ENCODE data around the gene UROC1. TPM values are rescaled to one million over a fixed set of nuclear protein-coding genes. Genes with fewer than 3 reads are reported as not detected.

UROC1 gene
- total RNA-seq, 1 experiment from 2014 or later: not detected

DNA sequence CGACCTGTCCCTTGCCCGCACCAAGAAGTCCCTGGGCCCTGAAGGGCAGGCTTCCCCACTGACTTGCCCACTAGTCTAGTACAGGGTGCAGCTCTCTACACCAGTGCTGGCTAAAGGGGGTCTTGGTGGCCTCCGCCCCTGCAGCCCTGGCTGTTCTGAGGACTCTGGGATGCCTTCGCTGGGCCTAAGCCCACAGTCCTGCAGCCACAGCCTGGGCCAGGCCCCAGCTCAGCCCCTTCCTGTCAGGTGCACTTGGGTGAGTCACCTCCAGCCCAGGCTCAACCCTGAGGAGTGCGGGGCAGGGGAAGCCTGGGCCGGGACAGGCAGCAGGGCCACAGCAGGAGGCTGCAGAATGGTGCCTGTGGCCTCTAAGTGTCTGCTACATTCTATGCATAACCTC is 40.2 kb upstream of the UROC1 start:
- POLR2A ChIA-PET: no interaction called here
- DNase-seq (ENCODE audit: low read depth, low spot score): no peak
- Histone ChIP-seq H3K9me2 (ENCODE audit: insufficient read depth) (no peaks in the 10 kb centered on the region), H3K4me3 (replicated peaks in 1 of 2; ENCODE audit: low read depth in 1 of 2, low read length in 2 of 2) (no peak overlapping the region), H3K27ac (ENCODE audit: low read depth, low read length) (no peak overlapping the region), H3K36me3 (ENCODE audit: control insufficient read depth in 1 of 2, insufficient read depth in 2 of 2, low read length in 2 of 2) (no peaks in the 10 kb centered on the region), H3K27me3 (ENCODE audit: insufficient read depth, low read length) (0 out of 2 replicates have a peak, but pooled peaks cover 6% of the 10 kb centered on the region), H3K4me1 (ENCODE audit: control insufficient read depth in 1 of 2, insufficient read depth in 2 of 2, low read length in 2 of 2) (no peaks in the 10 kb centered on the region), H2AFZ (ENCODE audit: low read depth, low read length, poor library complexity, severe bottlenecking) (no peak overlapping the region), H3K9me3 (ENCODE audit: control insufficient read depth in 1 of 2, insufficient read depth in 1 of 2, low read depth in 1 of 2, low read length in 2 of 2) (no peaks in the 10 kb centered on the region), H3K9ac (ENCODE audit: low read length) (no peak overlapping the region), H3K79me2 (ENCODE audit: insufficient read depth, low read length) (no peaks in the 10 kb centered on the region), H3K4me2 (ENCODE audit: low read length) (no peak overlapping the region), H4K20me1 (ENCODE audit: insufficient read depth) (no peaks in the 10 kb centered on the region)
- RAD21 ChIA-PET (ENCODE audit: low non-redundant PET in 1 of 2, low total read pairs in 2 of 2, uncharacterized antibody in 2 of 2, unreplicated experiment in 2 of 2): no interaction called here
- no TSS peak for BruUV-seq (replicated peaks)
- intact Hi-C loops (cut with micrococcal nuclease): no loop called here
- CTCF ChIA-PET: no interaction called here
- no peak for ATAC-seq
- TF ChIP-seq, protein P1, sequence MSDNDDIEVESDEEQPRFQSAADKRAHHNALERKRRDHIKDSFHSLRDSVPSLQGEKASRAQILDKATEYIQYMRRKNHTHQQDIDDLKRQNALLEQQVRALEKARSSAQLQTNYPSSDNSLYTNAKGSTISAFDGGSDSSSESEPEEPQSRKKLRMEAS (IDR thresholded peaks at IDR 0.05): no peak
- no peak for TF ChIP-seq TCF7L2 (IDR thresholded peaks at IDR 0.05; ENCODE audit: borderline replicate concordance, extremely low read depth, insufficient read depth, insufficient read length)
- TF ChIP-seq CEBPB (IDR thresholded peaks at IDR 0.05; ENCODE audit: low read depth): no peak
- no peak for TF ChIP-seq JUND (IDR thresholded peaks at IDR 0.05)
- TF ChIP-seq POLR2AphosphoS5 (IDR thresholded peaks at IDR 0.05; ENCODE audit: low read depth, low read length): no peak

DNA sequence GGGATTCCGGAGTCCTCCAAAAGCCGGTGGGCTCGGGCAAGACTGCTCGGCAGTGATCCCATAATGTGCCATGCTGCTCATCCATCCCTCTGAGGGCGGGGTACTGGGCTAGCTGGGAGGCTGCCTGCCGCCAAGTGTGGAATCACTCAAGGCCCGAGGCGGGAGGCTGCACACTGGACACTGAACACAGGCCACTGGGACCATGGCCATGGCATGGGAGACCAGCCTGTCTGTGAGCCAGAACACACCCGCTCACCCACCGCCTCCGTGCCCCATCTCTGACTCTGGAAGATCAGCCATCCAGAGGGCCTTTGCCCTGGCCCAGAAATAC is 39.8 kb upstream of the UROC1 start:
- H3K79me2 ChIP-seq (ENCODE audit: insufficient read depth, low read length): no peaks in the 10 kb centered on the region
- ChIA-PET POLR2A (no interaction called here), CTCF (no interaction called here), RAD21 (ENCODE audit: low non-redundant PET in 1 of 2, low total read pairs in 2 of 2, uncharacterized antibody in 2 of 2, unreplicated experiment in 2 of 2) (no interaction called here)
- H3K4me2 ChIP-seq (ENCODE audit: low read length): no peak overlapping the region
- H3K9me2 ChIP-seq (ENCODE audit: insufficient read depth): no peaks in the 10 kb centered on the region
- H3K9ac ChIP-seq (ENCODE audit: low read length): no peak overlapping the region
- ATAC-seq (no peak), DNase-seq (ENCODE audit: low read depth, low spot score) (no peak)
- intact Hi-C loops (cut with micrococcal nuclease): no loop called here
- no peak overlapping the region for H3K27ac ChIP-seq (ENCODE audit: low read depth, low read length)
- TF ChIP-seq ELF1 (IDR thresholded peaks at IDR 0.05; ENCODE audit: borderline replicate concordance, low read depth): no peak
- TF ChIP-seq POLR2AphosphoS5 (IDR thresholded peaks at IDR 0.05; ENCODE audit: low read depth, low read length): no peak
- no peak for TF ChIP-seq JUND (IDR thresholded peaks at IDR 0.05)
- TF ChIP-seq SRF (IDR thresholded peaks at IDR 0.05; ENCODE audit: low read depth): no peak
- TF ChIP-seq SIN3A (IDR thresholded peaks at IDR 0.05; ENCODE audit: low read depth): no peak
- TF ChIP-seq ZFX (IDR thresholded peaks at IDR 0.05): no peak
- no peak for TF ChIP-seq YY1 (IDR thresholded peaks at IDR 0.05; ENCODE audit: extremely low read depth, insufficient replicate concordance, low read depth, low read length)
- TF ChIP-seq FOSL1 (IDR thresholded peaks at IDR 0.05; ENCODE audit: low read depth): no peak
- TF ChIP-seq, protein P2, sequence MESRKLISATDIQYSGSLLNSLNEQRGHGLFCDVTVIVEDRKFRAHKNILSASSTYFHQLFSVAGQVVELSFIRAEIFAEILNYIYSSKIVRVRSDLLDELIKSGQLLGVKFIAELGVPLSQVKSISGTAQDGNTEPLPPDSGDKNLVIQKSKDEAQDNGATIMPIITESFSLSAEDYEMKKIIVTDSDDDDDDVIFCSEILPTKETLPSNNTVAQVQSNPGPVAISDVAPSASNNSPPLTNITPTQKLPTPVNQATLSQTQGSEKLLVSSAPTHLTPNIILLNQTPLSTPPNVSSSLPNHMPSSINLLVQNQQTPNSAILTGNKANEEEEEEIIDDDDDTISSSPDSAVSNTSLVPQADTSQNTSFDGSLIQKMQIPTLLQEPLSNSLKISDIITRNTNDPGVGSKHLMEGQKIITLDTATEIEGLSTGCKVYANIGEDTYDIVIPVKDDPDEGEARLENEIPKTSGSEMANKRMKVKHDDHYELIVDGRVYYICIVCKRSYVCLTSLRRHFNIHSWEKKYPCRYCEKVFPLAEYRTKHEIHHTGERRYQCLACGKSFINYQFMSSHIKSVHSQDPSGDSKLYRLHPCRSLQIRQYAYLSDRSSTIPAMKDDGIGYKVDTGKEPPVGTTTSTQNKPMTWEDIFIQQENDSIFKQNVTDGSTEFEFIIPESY (IDR thresholded peaks at IDR 0.05; ENCODE audit: extremely low read depth, insufficient replicate concordance, low read length): no peak
- TF ChIP-seq, protein P1 (IDR thresholded peaks at IDR 0.05): no peak
- no peak for TF ChIP-seq CEBPB (IDR thresholded peaks at IDR 0.05; ENCODE audit: low read depth)
- TF ChIP-seq, protein P3, sequence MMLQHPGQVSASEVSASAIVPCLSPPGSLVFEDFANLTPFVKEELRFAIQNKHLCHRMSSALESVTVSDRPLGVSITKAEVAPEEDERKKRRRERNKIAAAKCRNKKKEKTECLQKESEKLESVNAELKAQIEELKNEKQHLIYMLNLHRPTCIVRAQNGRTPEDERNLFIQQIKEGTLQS (IDR thresholded peaks at IDR 0.05): no peak
- TF ChIP-seq, protein P4, sequence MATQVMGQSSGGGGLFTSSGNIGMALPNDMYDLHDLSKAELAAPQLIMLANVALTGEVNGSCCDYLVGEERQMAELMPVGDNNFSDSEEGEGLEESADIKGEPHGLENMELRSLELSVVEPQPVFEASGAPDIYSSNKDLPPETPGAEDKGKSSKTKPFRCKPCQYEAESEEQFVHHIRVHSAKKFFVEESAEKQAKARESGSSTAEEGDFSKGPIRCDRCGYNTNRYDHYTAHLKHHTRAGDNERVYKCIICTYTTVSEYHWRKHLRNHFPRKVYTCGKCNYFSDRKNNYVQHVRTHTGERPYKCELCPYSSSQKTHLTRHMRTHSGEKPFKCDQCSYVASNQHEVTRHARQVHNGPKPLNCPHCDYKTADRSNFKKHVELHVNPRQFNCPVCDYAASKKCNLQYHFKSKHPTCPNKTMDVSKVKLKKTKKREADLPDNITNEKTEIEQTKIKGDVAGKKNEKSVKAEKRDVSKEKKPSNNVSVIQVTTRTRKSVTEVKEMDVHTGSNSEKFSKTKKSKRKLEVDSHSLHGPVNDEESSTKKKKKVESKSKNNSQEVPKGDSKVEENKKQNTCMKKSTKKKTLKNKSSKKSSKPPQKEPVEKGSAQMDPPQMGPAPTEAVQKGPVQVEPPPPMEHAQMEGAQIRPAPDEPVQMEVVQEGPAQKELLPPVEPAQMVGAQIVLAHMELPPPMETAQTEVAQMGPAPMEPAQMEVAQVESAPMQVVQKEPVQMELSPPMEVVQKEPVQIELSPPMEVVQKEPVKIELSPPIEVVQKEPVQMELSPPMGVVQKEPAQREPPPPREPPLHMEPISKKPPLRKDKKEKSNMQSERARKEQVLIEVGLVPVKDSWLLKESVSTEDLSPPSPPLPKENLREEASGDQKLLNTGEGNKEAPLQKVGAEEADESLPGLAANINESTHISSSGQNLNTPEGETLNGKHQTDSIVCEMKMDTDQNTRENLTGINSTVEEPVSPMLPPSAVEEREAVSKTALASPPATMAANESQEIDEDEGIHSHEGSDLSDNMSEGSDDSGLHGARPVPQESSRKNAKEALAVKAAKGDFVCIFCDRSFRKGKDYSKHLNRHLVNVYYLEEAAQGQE (IDR thresholded peaks at IDR 0.05; ENCODE audit: low read depth): no peak
- no peak for TF ChIP-seq EGR1 (IDR thresholded peaks at IDR 0.05; ENCODE audit: low read depth)
- H3K9me3 ChIP-seq (ENCODE audit: control insufficient read depth in 1 of 2, insufficient read depth in 1 of 2, low read depth in 1 of 2, low read length in 2 of 2): no peaks in the 10 kb centered on the region
- no TSS peak for BruUV-seq (replicated peaks)
- H3K36me3 ChIP-seq (ENCODE audit: control insufficient read depth in 1 of 2, insufficient read depth in 2 of 2, low read length in 2 of 2): no peaks in the 10 kb centered on the region
- no peaks in the 10 kb centered on the region for H3K4me1 ChIP-seq (ENCODE audit: control insufficient read depth in 1 of 2, insufficient read depth in 2 of 2, low read length in 2 of 2)
- H3K27me3 ChIP-seq (ENCODE audit: insufficient read depth, low read length): 0 out of 2 replicates have a peak, but pooled peaks cover 6% of the 10 kb centered on the region
- H2AFZ ChIP-seq (ENCODE audit: low read depth, low read length, poor library complexity, severe bottlenecking): no peak overlapping the region
- H4K20me1 ChIP-seq (ENCODE audit: insufficient read depth): no peaks in the 10 kb centered on the region
- no peak overlapping the region for H3K4me3 ChIP-seq (replicated peaks in 1 of 2; ENCODE audit: low read depth in 1 of 2, low read length in 2 of 2)

All from HCT116 (cell line).